H9 (cell line): ENCODE measurements around the gene HTRA3. TPM values are rescaled to one million over a fixed set of nuclear protein-coding genes. Genes with fewer than 3 reads are reported as not detected.

Source experiments
- DNase-seq: peaks from one replicate; pipeline ENCODE4 v3.0.0-alpha.2; 2017
- H2AFZ ChIP-seq: one replicate; pipeline ENCODE4 v1.6.1; 2013; ENCODE audit warnings: mild to moderate bottlenecking, low read length, control low read depth, moderate library complexity
- H2AK5ac ChIP-seq: 2 replicates; pipeline ENCODE4 v1.6.1; 2013; ENCODE audit warnings: low read length, control low read depth, mixed read lengths; ENCODE audit not compliant: insufficient read length
- H2BK120ac ChIP-seq: one replicate; pipeline ENCODE4 v1.6.1; 2013; ENCODE audit warnings: low read depth, mild to moderate bottlenecking, low read length, control low read depth, inconsistent platforms; ENCODE audit not compliant: poor library complexity, severe bottlenecking
- H2BK12ac ChIP-seq: 2 replicates; pipeline ENCODE4 v1.6.1; 2013; ENCODE audit warnings: low read length, control low read depth, mixed read lengths, low read depth; ENCODE audit not compliant: insufficient read length
- H2BK15ac ChIP-seq: 2 replicates; pipeline ENCODE4 v1.6.1; 2013; ENCODE audit warnings: low read depth, low read length, control low read depth
- H2BK20ac ChIP-seq: one replicate; pipeline ENCODE4 v1.6.1; 2013; ENCODE audit warnings: low read depth, mild to moderate bottlenecking, low read length, control low read depth, inconsistent platforms; ENCODE audit not compliant: poor library complexity, severe bottlenecking
- H2BK5ac ChIP-seq: 2 replicates; pipeline ENCODE4 v1.6.1; 2013; ENCODE audit warnings: low read length, control low read depth, mixed read lengths; ENCODE audit not compliant: insufficient read length
- H3K14ac ChIP-seq: 2 replicates; pipeline ENCODE4 v1.6.1; 2013; ENCODE audit warnings: low read length, control low read depth; ENCODE audit not compliant: insufficient read depth
- H3K18ac ChIP-seq: 2 replicates; pipeline ENCODE4 v1.6.1; 2013; ENCODE audit warnings: low read depth, mild to moderate bottlenecking, mixed read lengths, low read length, control low read depth; ENCODE audit not compliant: insufficient read length
- H3K23ac ChIP-seq: 2 replicates; pipeline ENCODE4 v1.6.1; 2013; ENCODE audit warnings: low read length, control low read depth, mixed read lengths, low read depth; ENCODE audit not compliant: insufficient read length
- H3K23me2 ChIP-seq: 2 replicates; pipeline ENCODE4 v1.6.1; 2013; ENCODE audit warnings: low read depth, mild to moderate bottlenecking, mixed read lengths, low read length, control low read depth; ENCODE audit not compliant: insufficient read length, poor library complexity, severe bottlenecking
- H3K27ac ChIP-seq: 2 replicates; pipeline ENCODE4 v1.5.1; 2013; ENCODE audit warnings: low read length, control low read depth, mixed read lengths, low read depth; ENCODE audit not compliant: insufficient read length
- H3K27me3 ChIP-seq: 2 replicates; pipeline ENCODE4 v1.6.1; 2013; ENCODE audit warnings: low read length, control low read depth, inconsistent platforms; ENCODE audit not compliant: insufficient read depth
- H3K4ac ChIP-seq: 2 replicates; pipeline ENCODE4 v1.6.1; 2013; ENCODE audit warnings: low read depth, mild to moderate bottlenecking, control low read depth, inconsistent platforms, low read length, moderate library complexity
- H3K4me1 ChIP-seq: 2 replicates; pipeline ENCODE4 v1.6.1; 2013; ENCODE audit warnings: low read length, control low read depth, inconsistent platforms; ENCODE audit not compliant: insufficient read depth
- H3K4me2 ChIP-seq: 2 replicates; pipeline ENCODE4 v1.6.1; 2013; ENCODE audit warnings: low read length, control low read depth, mixed read lengths; ENCODE audit not compliant: insufficient read length, insufficient read depth
- H3K56ac ChIP-seq: 2 replicates; pipeline ENCODE4 v1.6.1; 2013; ENCODE audit warnings: low read depth, mild to moderate bottlenecking, mixed read lengths, low read length, control low read depth; ENCODE audit not compliant: insufficient read length
- H3K79me1 ChIP-seq: 2 replicates; pipeline ENCODE4 v1.6.1; 2013; ENCODE audit warnings: low read depth, mild to moderate bottlenecking, moderate library complexity, low read length, control low read depth, inconsistent platforms; ENCODE audit not compliant: insufficient read depth, poor library complexity, severe bottlenecking
- H3K79me2 ChIP-seq: 2 replicates; pipeline ENCODE4 v1.6.1; 2013; ENCODE audit warnings: low read length, control low read depth, inconsistent platforms; ENCODE audit not compliant: insufficient read depth
- H3K9ac ChIP-seq: 2 replicates; pipeline ENCODE4 v1.6.1; 2013; ENCODE audit warnings: low read length, control low read depth, mixed read lengths; ENCODE audit not compliant: insufficient read length; ENCODE audit errors: extremely low read depth
- H3K9me3 ChIP-seq: one replicate; pipeline ENCODE4 v1.6.1; 2013; ENCODE audit warnings: low read depth, low read length, inconsistent platforms; ENCODE audit not compliant: control insufficient read depth
- H3T11ph ChIP-seq: one replicate; pipeline ENCODE4 v1.6.1; 2013; ENCODE audit warnings: mild to moderate bottlenecking, low read length, control low read depth, inconsistent platforms
- H4K20me1 ChIP-seq: one replicate; pipeline ENCODE4 v1.6.1; 2013; ENCODE audit not compliant: control insufficient read depth, insufficient read length, insufficient read depth
- H4K5ac ChIP-seq: 2 replicates; pipeline ENCODE4 v1.6.1; 2013; ENCODE audit warnings: low read depth, mild to moderate bottlenecking, mixed read lengths, low read length, control low read depth; ENCODE audit not compliant: insufficient read length
- H4K8ac ChIP-seq: replicated peaks from 2 replicates; pipeline ENCODE4 v1.6.1; 2013; ENCODE audit warnings: low read length, control low read depth, mixed read lengths, low read depth; ENCODE audit not compliant: insufficient read length
- H4K91ac ChIP-seq: 2 replicates; pipeline ENCODE4 v1.6.1; 2013; ENCODE audit warnings: low read depth, mild to moderate bottlenecking, moderate library complexity, mixed read lengths, low read length, control low read depth; ENCODE audit not compliant: insufficient read length
- H3K27ac Mint-ChIP-seq, 3 experiments: 2 replicates in 2 of 3; 3 replicates in 1 of 3; pipeline ENCODE4 v1.8.0; 2020 to 2021; ENCODE audit warnings: mixed read lengths in 3 of 3, mild to moderate bottlenecking in 1 of 3, moderate library complexity in 1 of 3
- H3K27me3 Mint-ChIP-seq: 2 replicates; pipeline ENCODE4 v1.8.0; 2021; ENCODE audit warnings: low read depth, mild to moderate bottlenecking, moderate library complexity, mixed read lengths
- H3K36me3 Mint-ChIP-seq, 3 experiments: 2 replicates in 2 of 3; 3 replicates in 1 of 3; pipeline ENCODE4 v1.8.0; 2020 to 2021; ENCODE audit warnings: low read depth in 3 of 3, mixed read lengths in 3 of 3; ENCODE audit not compliant: insufficient read depth in 1 of 3
- H3K4me1 Mint-ChIP-seq, 2 experiments: 2 replicates each; pipeline ENCODE4 v1.8.0; 2020; ENCODE audit warnings: mixed read lengths in 2 of 2
- H3K4me3 Mint-ChIP-seq, 2 experiments: 2 replicates in 1 of 2; 3 replicates in 1 of 2; pipeline ENCODE4 v1.8.0; 2020 to 2021; ENCODE audit warnings: mild to moderate bottlenecking in 2 of 2, mixed read lengths in 2 of 2, moderate library complexity in 1 of 2
- H3K9me3 Mint-ChIP-seq, 2 experiments: 2 replicates in 1 of 2; 3 replicates in 1 of 2; pipeline ENCODE4 v1.8.0; 2020; ENCODE audit warnings: mild to moderate bottlenecking in 2 of 2, mixed read lengths in 2 of 2, moderate library complexity in 1 of 2
- CTCF ChIP-seq: fragments of 200-600 bp; sonication (generic); conservative IDR thresholded peaks from 3 replicates; pipeline ENCODE4 v1.8.0; 2021; ENCODE audit warnings: antibody characterized with exemption, mild to moderate bottlenecking
- WGBS: extraction: QIAGEN DNeasy Blood & Tissue Kit; methylation state at CpG from one replicate; pipeline ENCODE4 v1.1.7; 2013; ENCODE audit warnings: missing lambda C conversion rate, low lambda C conversion rate, mixed read lengths; ENCODE audit not compliant: insufficient read length; ENCODE audit errors: extremely low coverage; 5-methylcytosine and 5-hydroxymethylcytosine counted together
- total RNA-seq: library from RNA; stranded (reverse); gene quantifications from 2 replicates; pipeline ENCODE4 v1.2.1, GENCODE V29; 2021

HTRA3 gene
- total RNA-seq, 1 experiment from 2014 or later, result 3.0 TPM

DNA sequence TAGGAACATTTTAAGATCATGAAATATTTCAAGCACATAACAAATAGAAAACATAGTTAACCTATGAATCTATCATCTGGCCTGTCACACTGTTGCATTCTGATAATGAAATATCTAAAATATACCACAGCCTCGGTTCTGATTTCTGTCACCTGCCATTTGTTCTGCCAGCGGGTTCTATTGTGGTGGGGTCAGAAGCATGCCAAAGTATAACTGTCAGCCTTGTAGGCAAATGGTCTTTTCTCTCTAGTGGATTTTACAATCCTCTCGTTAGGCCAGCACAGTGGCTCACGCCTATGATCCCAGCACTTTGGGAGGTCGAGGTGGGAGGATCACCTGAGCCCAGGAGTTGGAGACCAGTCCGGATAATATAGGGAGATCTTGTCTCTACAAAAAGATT is 47.9 kb downstream of the HTRA3 start:
- no peak overlapping the region for H3K56ac ChIP-seq
- H3T11ph ChIP-seq, result no peak overlapping the region
- H3K4me2 ChIP-seq, result no peak overlapping the region
- no peak overlapping the region for H3K9ac ChIP-seq
- Mint-ChIP-seq H3K9me3 (peaks cover 3 to 5% of the 10 kb centered on the region in 2 experiments; a peak in 3 of 5 replicates), H3K27ac (no peak overlapping the region), H3K36me3 (no peaks in the 10 kb centered on the region), H3K27me3 (peaks cover 14% of the 10 kb centered on the region; the same call in 1 of the 2 replicates), H3K4me3 (no peak overlapping the region), H3K4me1 (peaks cover 18 to 19% of the 10 kb centered on the region in 2 experiments)
- no peaks in the 10 kb centered on the region; the same call in 1 of the 2 replicates for H3K4me1 ChIP-seq
- no peaks in the 10 kb centered on the region for H3K23me2 ChIP-seq
- no peak overlapping the region for H3K4ac ChIP-seq
- no peak overlapping the region for H3K18ac ChIP-seq
- H3K79me1 ChIP-seq, result no peaks in the 10 kb centered on the region
- no peak for TF ChIP-seq CTCF
- no peak overlapping the region for H2BK15ac ChIP-seq
- no peaks in the 10 kb centered on the region for H4K20me1 ChIP-seq
- no peak overlapping the region for H3K27ac ChIP-seq
- no peak overlapping the region for H3K14ac ChIP-seq
- H4K5ac ChIP-seq, result no peak overlapping the region
- no peak overlapping the region for H2AK5ac ChIP-seq
- no CpG with 5 or more reads among the region's 6 CpGs for WGBS
- no peak overlapping the region for H3K23ac ChIP-seq
- no peak overlapping the region for H2AFZ ChIP-seq
- H4K8ac ChIP-seq, result no peak overlapping the region
- no peak overlapping the region for H2BK5ac ChIP-seq
- no peak for DNase-seq
- H2BK20ac ChIP-seq, result no peak overlapping the region
- H4K91ac ChIP-seq, result no peak overlapping the region
- no peak overlapping the region for H2BK12ac ChIP-seq
- H3K27me3 ChIP-seq, result no peaks in the 10 kb centered on the region
- no peak overlapping the region for H2BK120ac ChIP-seq
- H3K79me2 ChIP-seq, result no peaks in the 10 kb centered on the region
- H3K9me3 ChIP-seq, result no peaks in the 10 kb centered on the region
